CD14-positive monocyte (primary cell): Measurements from ENCODE around the gene SLC22A23. TPM values are rescaled to one million over a fixed set of nuclear protein-coding genes. Genes with fewer than 3 reads are reported as not detected.

Experiments
- DNase-seq, 3 donors: peaks; one replicate each; pipeline ENCODE4 v3.0.0-alpha.2; 2011 to 2022
- H2AFZ ChIP-seq: 2 replicates; pipeline ENCODE4 v1.6.0; 2012; ENCODE audit warnings: mild to moderate bottlenecking, low read depth, low read length, inconsistent platforms; ENCODE audit not compliant: insufficient read depth, poor library complexity, severe bottlenecking
- H3K27ac ChIP-seq, 2 donors: 1 replicate in 1 of 2; 2 replicates in 1 of 2; pipeline ENCODE4 v1.5.1; 2012 to 2013; ENCODE audit warnings: low read length in 2 of 2, control low read depth in 1 of 2, inconsistent platforms in 1 of 2, low read depth in 1 of 2, mild to moderate bottlenecking in 1 of 2
- H3K27me3 ChIP-seq, 2 donors: one replicate each; pipeline versions ENCODE4 v1.6.0 to v1.6.1; 2011 to 2013; ENCODE audit warnings: low read length in 2 of 2; ENCODE audit not compliant: control insufficient read depth in 2 of 2, insufficient read depth in 2 of 2
- H3K36me3 ChIP-seq, 2 donors: replicated peaks in 1 of 2; 1 replicate in 1 of 2; 2 replicates in 1 of 2; pipeline versions ENCODE4 v1.5.1 to v1.6.1; 2012 to 2013; ENCODE audit warnings: low read length in 2 of 2, control low read depth in 1 of 2, inconsistent platforms in 1 of 2, mild to moderate bottlenecking in 1 of 2; ENCODE audit not compliant: insufficient read depth in 2 of 2, control insufficient read depth in 1 of 2
- H3K4me1 ChIP-seq, 2 donors: 1 replicate in 1 of 2; 2 replicates in 1 of 2; pipeline versions ENCODE4 v1.5.1 to v1.6.1; 2012 to 2013; ENCODE audit warnings: low read length in 2 of 2, control low read depth in 1 of 2, inconsistent platforms in 1 of 2, mild to moderate bottlenecking in 1 of 2, moderate library complexity in 1 of 2; ENCODE audit not compliant: insufficient read depth in 2 of 2, control insufficient read depth in 1 of 2
- H3K4me2 ChIP-seq: replicated peaks from 2 replicates; pipeline ENCODE3; 2012; ENCODE audit warnings: low read length, moderate library complexity, mild to moderate bottlenecking; ENCODE audit not compliant: poor library complexity, severe bottlenecking; ENCODE audit errors: extremely low read depth
- H3K4me3 ChIP-seq, 3 experiments: fragments of 200-600 bp in 1 of 3; sonication (generic) in 1 of 3; replicated peaks in 1 of 3; 1 replicate in 2 of 3; 2 replicates in 1 of 3; pipeline ENCODE4 v1.5.1; 2011 to 2013; ENCODE audit warnings: low read length in 3 of 3, mild to moderate bottlenecking in 3 of 3, control low read depth in 2 of 3, low read depth in 2 of 3, inconsistent platforms in 1 of 3, moderate library complexity in 1 of 3
- H3K79me2 ChIP-seq: 2 replicates; pipeline ENCODE4 v1.6.0; 2012; ENCODE audit warnings: mild to moderate bottlenecking, control low read depth, inconsistent platforms, low read length, moderate library complexity; ENCODE audit not compliant: insufficient read depth
- H3K9ac ChIP-seq: 2 replicates; pipeline ENCODE4 v1.6.0; 2017; ENCODE audit warnings: low read length, mild to moderate bottlenecking; ENCODE audit not compliant: insufficient read depth, poor library complexity, severe bottlenecking
- H3K9me3 ChIP-seq, 2 donors: replicated peaks in 1 of 2; 1 replicate in 1 of 2; 2 replicates in 1 of 2; pipeline versions ENCODE4 v1.5.1 to v1.6.1; 2012 to 2013; ENCODE audit warnings: low read length in 2 of 2, control low read depth in 1 of 2; ENCODE audit not compliant: control insufficient read depth in 1 of 2, insufficient read depth in 1 of 2
- H4K20me1 ChIP-seq: 2 replicates; pipeline ENCODE4 v1.6.0; 2012; ENCODE audit warnings: mild to moderate bottlenecking, low read length, control low read depth, moderate library complexity; ENCODE audit not compliant: insufficient read depth
- H3K27ac Mint-ChIP-seq, 7 donors: one replicate each; pipeline ENCODE4 v1.8.0; 2020; ENCODE audit warnings: mild to moderate bottlenecking in 7 of 7, mixed read lengths in 7 of 7, moderate library complexity in 6 of 7, inconsistent platforms in 2 of 7
- H3K27me3 Mint-ChIP-seq, 3 donors: one replicate each; pipeline ENCODE4 v1.8.0; 2021 to 2022; ENCODE audit warnings: low read depth in 3 of 3, mild to moderate bottlenecking in 3 of 3, mixed read lengths in 3 of 3, moderate library complexity in 3 of 3, inconsistent platforms in 1 of 3
- H3K36me3 Mint-ChIP-seq, 2 donors: one replicate each; pipeline ENCODE4 v1.8.0; 2020; ENCODE audit warnings: mixed read lengths in 2 of 2, inconsistent platforms in 1 of 2, mild to moderate bottlenecking in 1 of 2
- H3K4me1 Mint-ChIP-seq: one replicate; pipeline ENCODE4 v1.8.0; 2020; ENCODE audit warnings: mild to moderate bottlenecking, mixed read lengths
- H3K4me3 Mint-ChIP-seq, 2 donors: one replicate each; pipeline ENCODE4 v1.8.0; 2020; ENCODE audit warnings: mild to moderate bottlenecking in 2 of 2, mixed read lengths in 2 of 2, moderate library complexity in 1 of 2
- H3K9me3 Mint-ChIP-seq, 7 donors: one replicate each; pipeline ENCODE4 v1.8.0; 2020 to 2022; ENCODE audit warnings: mixed read lengths in 7 of 7, mild to moderate bottlenecking in 6 of 7, moderate library complexity in 6 of 7, inconsistent platforms in 2 of 7
- WGBS: methylation state at CpG from one replicate; pipeline ENCODE4 v1.1.5; 2013; ENCODE audit warnings: missing lambda C conversion rate; ENCODE audit not compliant: insufficient coverage; 5-methylcytosine and 5-hydroxymethylcytosine counted together
- intact Hi-C, 2 donors: fragments of 100-400 bp; cut with micrococcal nuclease; formaldehyde crosslinking; loops; one replicate each; pipeline versions ENCODE4 v1.15.0 to v1.15.1; 2023
- polyA minus RNA-seq: library from RNA; depleted of rRNA, polyadenylated mRNA; stranded (reverse); fragments of >200 nt; gene quantifications from 2 replicates; pipeline ENCODE4 v1.2.3, GENCODE V29; 2012
- polyA plus RNA-seq, 3 donors: library from polyadenylated mRNA; depleted of rRNA in 1 of 3; unstranded in 2 of 3; stranded (reverse) in 1 of 3; fragments of 300-500 nt in 2 of 3; fragments of >200 nt in 1 of 3; fragmentation: Illumina TruSeq in 2 of 3; gene quantifications; 1 replicate in 2 of 3; 2 replicates in 1 of 3; pipeline ENCODE4 v1.2.3, GENCODE V29; 2012 to 2021
- total RNA-seq, 12 experiments: library from RNA in 1 of 12; stranded (reverse) in 1 of 12; fragments of 120-200 nt in 1 of 12; gene quantifications; one replicate each; pipeline ENCODE4 v1.2.4 and lab custom pipeline; 2013 to 2026; ENCODE audit warnings: mixed read lengths in 6 of 12, inconsistent platforms in 1 of 12
- TF ChIP-seq, protein P1 (sequence below): fragments of 200-600 bp; IDR thresholded peaks from one replicate; pipeline ENCODE4 v1.8.0; 2022; ENCODE audit warnings: antibody characterized with exemption, mild to moderate bottlenecking

The SLC22A23 gene, protein sequence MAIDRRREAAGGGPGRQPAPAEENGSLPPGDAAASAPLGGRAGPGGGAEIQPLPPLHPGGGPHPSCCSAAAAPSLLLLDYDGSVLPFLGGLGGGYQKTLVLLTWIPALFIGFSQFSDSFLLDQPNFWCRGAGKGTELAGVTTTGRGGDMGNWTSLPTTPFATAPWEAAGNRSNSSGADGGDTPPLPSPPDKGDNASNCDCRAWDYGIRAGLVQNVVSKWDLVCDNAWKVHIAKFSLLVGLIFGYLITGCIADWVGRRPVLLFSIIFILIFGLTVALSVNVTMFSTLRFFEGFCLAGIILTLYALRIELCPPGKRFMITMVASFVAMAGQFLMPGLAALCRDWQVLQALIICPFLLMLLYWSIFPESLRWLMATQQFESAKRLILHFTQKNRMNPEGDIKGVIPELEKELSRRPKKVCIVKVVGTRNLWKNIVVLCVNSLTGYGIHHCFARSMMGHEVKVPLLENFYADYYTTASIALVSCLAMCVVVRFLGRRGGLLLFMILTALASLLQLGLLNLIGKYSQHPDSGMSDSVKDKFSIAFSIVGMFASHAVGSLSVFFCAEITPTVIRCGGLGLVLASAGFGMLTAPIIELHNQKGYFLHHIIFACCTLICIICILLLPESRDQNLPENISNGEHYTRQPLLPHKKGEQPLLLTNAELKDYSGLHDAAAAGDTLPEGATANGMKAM
- total RNA-seq (2013): 0.04 TPM
- polyA plus RNA-seq (under 1 TPM in 1 of 3 donors, not detected in 2; 0.08 TPM), polyA minus RNA-seq (0.08 and 0.14 TPM in 2 replicates), total RNA-seq (lab: John Stamatoyannopoulos, UW) (0 to 1.6 (median 0.25) reads per million in 11 experiments)

DNA sequence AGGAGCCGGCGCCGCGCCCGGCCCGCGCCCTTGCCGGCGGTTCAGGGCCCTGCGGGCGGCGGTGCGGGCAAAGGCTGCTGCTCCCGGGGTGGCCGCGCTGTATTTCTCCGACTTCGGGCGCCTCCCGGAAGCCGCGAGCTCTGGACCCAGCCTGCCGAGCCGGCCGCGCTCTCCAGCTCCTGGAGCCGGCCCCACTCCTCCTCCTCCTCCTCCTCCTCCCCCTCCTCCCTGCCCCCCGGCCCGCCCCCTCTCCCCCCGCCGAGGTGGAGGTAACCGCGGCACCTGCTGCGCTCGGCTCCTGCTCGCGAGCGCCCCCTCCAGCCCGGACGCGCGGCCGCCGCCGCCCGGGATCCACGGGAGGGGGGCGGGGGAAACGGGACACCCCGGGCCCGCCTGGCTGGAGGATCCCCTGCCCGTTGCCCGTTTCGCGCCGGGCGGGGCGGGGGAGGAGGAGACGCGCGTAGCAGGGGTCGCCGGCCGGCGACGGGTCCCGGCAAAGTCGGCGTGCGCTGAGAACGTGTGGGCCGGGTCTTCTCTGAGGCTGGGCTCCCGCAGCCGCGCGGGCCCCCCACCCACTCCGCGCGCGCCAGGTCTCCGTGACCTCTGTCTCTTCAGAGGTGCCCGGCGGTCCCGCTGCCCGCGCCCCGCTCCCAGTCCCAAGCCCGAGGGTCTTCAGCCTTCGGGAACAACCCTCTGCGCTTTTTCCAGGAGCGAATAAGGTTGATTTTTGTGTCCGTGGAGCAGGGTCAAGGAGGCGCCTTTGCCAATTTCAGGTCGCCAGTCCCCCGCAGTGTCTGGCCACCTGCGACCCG lies at the start of gene SLC22A23:
Gene SLC22A23, minus strand, starts transcription at position 153 of the 812 bp plus-strand sequence. CDS start 491 bp downstream, outside the sequence.
- Histone ChIP-seq H3K27me3 (peaks cover 70 to 87% of the 10 kb centered on the region in 2 donors), H3K27ac (no peak within 1 kb of the TSS), H3K4me2 (peak within 1 kb of the TSS; percentile 51), H2AFZ (no peak within 1 kb of the TSS), H3K4me3 (peak within 1 kb of the TSS in 1 of 3 experiments; percentile 30), H3K79me2 (no peaks in the 10 kb centered on the region), H3K4me1 (peaks cover 8 to 11% of the 10 kb centered on the region in 2 donors), H3K9me3 (peaks cover 0 to 34% of the 10 kb centered on the region in 2 donors), H4K20me1 (no peaks in the 10 kb centered on the region), H3K9ac (no peak within 1 kb of the TSS), H3K36me3 (no peaks in the 10 kb centered on the region)
- H3K36me3 Mint-ChIP-seq: peaks cover 0 to 4% of the 10 kb centered on the region in 2 donors
- H3K4me1 Mint-ChIP-seq: peaks cover 6% of the 10 kb centered on the region
- intact Hi-C loops: no loop called here
- peak within 1 kb of the TSS; percentile 35 to 69 for H3K4me3 Mint-ChIP-seq
- peak in 1 of 3 donors; percentile 19 for DNase-seq
- no peak within 1 kb of the TSS for H3K27ac Mint-ChIP-seq
- H3K9me3 Mint-ChIP-seq: peaks cover 0 to 7% (median 3%) of the 10 kb centered on the region in 7 donors
- peaks cover 45 to 53% (median 51%) of the 10 kb centered on the region in 3 donors for H3K27me3 Mint-ChIP-seq
- TF ChIP-seq, protein P1, sequence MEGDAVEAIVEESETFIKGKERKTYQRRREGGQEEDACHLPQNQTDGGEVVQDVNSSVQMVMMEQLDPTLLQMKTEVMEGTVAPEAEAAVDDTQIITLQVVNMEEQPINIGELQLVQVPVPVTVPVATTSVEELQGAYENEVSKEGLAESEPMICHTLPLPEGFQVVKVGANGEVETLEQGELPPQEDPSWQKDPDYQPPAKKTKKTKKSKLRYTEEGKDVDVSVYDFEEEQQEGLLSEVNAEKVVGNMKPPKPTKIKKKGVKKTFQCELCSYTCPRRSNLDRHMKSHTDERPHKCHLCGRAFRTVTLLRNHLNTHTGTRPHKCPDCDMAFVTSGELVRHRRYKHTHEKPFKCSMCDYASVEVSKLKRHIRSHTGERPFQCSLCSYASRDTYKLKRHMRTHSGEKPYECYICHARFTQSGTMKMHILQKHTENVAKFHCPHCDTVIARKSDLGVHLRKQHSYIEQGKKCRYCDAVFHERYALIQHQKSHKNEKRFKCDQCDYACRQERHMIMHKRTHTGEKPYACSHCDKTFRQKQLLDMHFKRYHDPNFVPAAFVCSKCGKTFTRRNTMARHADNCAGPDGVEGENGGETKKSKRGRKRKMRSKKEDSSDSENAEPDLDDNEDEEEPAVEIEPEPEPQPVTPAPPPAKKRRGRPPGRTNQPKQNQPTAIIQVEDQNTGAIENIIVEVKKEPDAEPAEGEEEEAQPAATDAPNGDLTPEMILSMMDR: peak; percentile 69
- WGBS: under 1% methylated on average over 81 of the region's 97 CpGs
